ENCODE results near the gene CSRP2.

- TF ChIP-seq CTCF (conservative IDR thresholded peaks at IDR 0.05): no peak
- TF ChIP-seq ZFX (IDR thresholded peaks at IDR 0.05): no peak
These were observed 10.0 kb upstream of the CSRP2 start for GRCh38 chr12:76888775-76889174.
